ENCODE results near the gene ADIPOR2. TPM values are rescaled to one million over a fixed set of nuclear protein-coding genes. Genes with fewer than 3 reads are reported as not detected.

ADIPOR2 gene
- total RNA-seq, 1 donor from 2014 or later = 29.6 TPM

GRCh38 chr12:1798641-1799020 lies 107.8 kb downstream of the ADIPOR2 start:
- no peak overlapping the region for H3K4me2 ChIP-seq
- no peaks in the 10 kb centered on the region for H3F3A ChIP-seq (ENCODE audit: low read depth)
- DNase-seq (ENCODE audit: low spot score) = no peak
- Mint-ChIP-seq H3K27ac (no peak overlapping the region), H3K4me3 (no peak overlapping the region), H3K4me1 (peaks cover 21% of the 10 kb centered on the region), H3K9me3 (no peaks in the 10 kb centered on the region), H3K36me3 (no peaks in the 10 kb centered on the region), H3K27me3 (ENCODE audit: insufficient read depth, low read depth) (peaks cover 10% of the 10 kb centered on the region)
- peaks cover 4% of the 10 kb centered on the region for H3K4me1 ChIP-seq
- no peaks in the 10 kb centered on the region for H3K36me3 ChIP-seq
- no peaks in the 10 kb centered on the region for H3K79me2 ChIP-seq (ENCODE audit: low read depth)
- no peaks in the 10 kb centered on the region for H4K20me1 ChIP-seq (ENCODE audit: low read depth)
- TF ChIP-seq EZH2phosphoT487 (IDR thresholded peaks at IDR 0.05) (no peak), CTCF (IDR thresholded peaks at IDR 0.05) (no peak), EZH2 (IDR thresholded peaks at IDR 0.05) (no peak)
- peaks cover 12% of the 10 kb centered on the region for H3K27me3 ChIP-seq
- H3K9ac ChIP-seq = no peak overlapping the region
- no peak overlapping the region for H3K4me3 ChIP-seq
- no peaks in the 10 kb centered on the region for H3K9me3 ChIP-seq (ENCODE audit: low read depth)
- no peak overlapping the region for H2AFZ ChIP-seq (replicated peaks)
- no peak overlapping the region for H3K27ac ChIP-seq

GRCh38 chr12:1799051-1799881 lies 108.4 kb downstream of the ADIPOR2 start:
- Histone ChIP-seq H3K9me3 (ENCODE audit: low read depth) (no peaks in the 10 kb centered on the region), H2AFZ (replicated peaks) (no peak overlapping the region), H3K4me1 (peaks cover 4% of the 10 kb centered on the region), H3K36me3 (no peaks in the 10 kb centered on the region), H3K4me2 (no peak overlapping the region), H3K4me3 (no peak overlapping the region), H3K79me2 (ENCODE audit: low read depth) (no peaks in the 10 kb centered on the region), H3K9ac (no peak overlapping the region), H3F3A (ENCODE audit: low read depth) (no peaks in the 10 kb centered on the region), H4K20me1 (ENCODE audit: low read depth) (no peaks in the 10 kb centered on the region), H3K27me3 (peaks cover 12% of the 10 kb centered on the region), H3K27ac (no peak overlapping the region)
- TF ChIP-seq EZH2phosphoT487 (IDR thresholded peaks at IDR 0.05) (no peak), EZH2 (IDR thresholded peaks at IDR 0.05) (no peak), CTCF (IDR thresholded peaks at IDR 0.05) (no peak)
- Mint-ChIP-seq H3K36me3 (no peaks in the 10 kb centered on the region), H3K27me3 (ENCODE audit: insufficient read depth, low read depth) (peaks cover 10% of the 10 kb centered on the region), H3K9me3 (no peaks in the 10 kb centered on the region), H3K27ac (no peak overlapping the region), H3K4me1 (peaks cover 22% of the 10 kb centered on the region), H3K4me3 (no peak overlapping the region)
- no peak for DNase-seq (ENCODE audit: low spot score)

- no peaks in the 10 kb centered on the region for H3F3A ChIP-seq (ENCODE audit: low read depth)
- no peak overlapping the region for H3K4me3 Mint-ChIP-seq
- H3K4me1 ChIP-seq = peaks cover 4% of the 10 kb centered on the region
- H3K27ac Mint-ChIP-seq = no peak overlapping the region
- no peaks in the 10 kb centered on the region for H3K36me3 ChIP-seq
- DNase-seq (ENCODE audit: low spot score) = no peak
- no peak overlapping the region for H2AFZ ChIP-seq (replicated peaks)
- H3K9me3 ChIP-seq (ENCODE audit: low read depth) = no peaks in the 10 kb centered on the region
- no peaks in the 10 kb centered on the region for H4K20me1 ChIP-seq (ENCODE audit: low read depth)
- H3K4me2 ChIP-seq = no peak overlapping the region
- no peak for TF ChIP-seq CTCF (IDR thresholded peaks at IDR 0.05)
- no peak for TF ChIP-seq EZH2 (IDR thresholded peaks at IDR 0.05)
- TF ChIP-seq EZH2phosphoT487 (IDR thresholded peaks at IDR 0.05) = no peak
- H3K79me2 ChIP-seq (ENCODE audit: low read depth) = no peaks in the 10 kb centered on the region
- no peak overlapping the region for H3K27ac ChIP-seq
- peaks cover 11% of the 10 kb centered on the region for H3K27me3 Mint-ChIP-seq (ENCODE audit: insufficient read depth, low read depth)
- peaks cover 25% of the 10 kb centered on the region for H3K4me1 Mint-ChIP-seq
- H3K27me3 ChIP-seq = peaks cover 12% of the 10 kb centered on the region
- H3K9me3 Mint-ChIP-seq = no peaks in the 10 kb centered on the region
- H3K9ac ChIP-seq = no peak overlapping the region
- H3K36me3 Mint-ChIP-seq = no peaks in the 10 kb centered on the region
- H3K4me3 ChIP-seq = no peak overlapping the region
Observed at GRCh38 chr12:1799882-1800400, 109.1 kb downstream of the ADIPOR2 start.

Data from neural progenitor cell (in vitro differentiated cells).